SK-N-SH (cell line): ENCODE results near the gene FTO. TPM values are rescaled to one million over a fixed set of nuclear protein-coding genes. Genes with fewer than 3 reads are reported as not detected.

Experiments used
- CTCF ChIA-PET: fragments of 300-600, 350-600 bp; formaldehyde crosslinking; extraction: SDS; loops from one replicate; lab custom pipeline; 2021; lab: Yijun Ruan, JAX
- POLR2A ChIA-PET: fragments of 350-600 bp; sonication (Branson Sonifier 250); formaldehyde crosslinking; extraction: SDS; loops from one replicate; lab custom pipeline; 2020; ENCODE audit warnings: antibody characterized with exemption, inconsistent platforms; lab: Yijun Ruan, JAX
- DNase-seq: peaks from one replicate; pipeline ENCODE4 v3.0.0; 2012
- H2AFZ ChIP-seq: fragments of 200-600 bp; sonication (generic); 2 replicates; pipeline ENCODE4 v1.8.1; 2016; ENCODE audit warnings: antibody characterized with exemption, mild to moderate bottlenecking, low read depth
- H3F3A ChIP-seq: fragments of 200-600 bp; sonication (generic); replicated peaks from 2 replicates; pipeline ENCODE3; 2016; ENCODE audit warnings: antibody characterized with exemption, mild to moderate bottlenecking; ENCODE audit not compliant: insufficient read depth
- H3K27ac ChIP-seq, 2 experiments: fragments of 200-500 bp in 1 of 2; fragments of 200-600 bp in 1 of 2; sonication (Bioruptor generic) in 1 of 2; sonication (generic), shearing (Covaris generic) in 1 of 2; 2 replicates each; pipeline versions ENCODE4 v1.5.1 to v1.6.1; 2014 to 2016; ENCODE audit warnings: low read depth in 2 of 2, inconsistent platforms in 1 of 2, low read length in 1 of 2, mild to moderate bottlenecking in 1 of 2, mixed read lengths in 1 of 2
- H3K27me3 ChIP-seq: fragments of 200-600 bp; sonication (generic), shearing (Covaris generic); 2 replicates; pipeline ENCODE4 v1.6.1; 2016; ENCODE audit warnings: mixed run types; ENCODE audit not compliant: insufficient read depth
- H3K36me3 ChIP-seq, 2 experiments: fragments of 200-500 bp in 1 of 2; fragments of 200-600 bp in 1 of 2; sonication (Bioruptor generic) in 1 of 2; sonication (generic) in 1 of 2; replicated peaks in 1 of 2; 2 replicates each; pipeline versions ENCODE3 to v1.5.1; 2014 to 2016; ENCODE audit warnings: low read length in 1 of 2, mild to moderate bottlenecking in 1 of 2; ENCODE audit not compliant: insufficient read depth in 2 of 2, control insufficient read depth in 1 of 2
- H3K4me1 ChIP-seq, 2 experiments: fragments of 200-500 bp in 1 of 2; fragments of 200-600 bp in 1 of 2; sonication (Bioruptor generic) in 1 of 2; sonication (generic), shearing (Covaris generic) in 1 of 2; 2 replicates each; pipeline versions ENCODE4 v1.5.1 to v1.6.1; 2014 to 2016; ENCODE audit warnings: low read depth in 1 of 2, low read length in 1 of 2, mixed run types in 1 of 2; ENCODE audit not compliant: insufficient read depth in 2 of 2, control insufficient read depth in 1 of 2
- H3K4me2 ChIP-seq: fragments of 200-600 bp; sonication (generic), shearing (Covaris generic); 2 replicates; pipeline ENCODE4 v1.6.1; 2017; ENCODE audit warnings: mixed run types
- H3K4me3 ChIP-seq, 2 experiments: fragments of 200-500 bp in 1 of 2; fragments of 200-600 bp in 1 of 2; sonication (Bioruptor generic) in 1 of 2; sonication (generic), shearing (Covaris generic) in 1 of 2; 2 replicates each; pipeline versions ENCODE4 v1.5.1 to v1.8.1; 2014 to 2016; ENCODE audit warnings: low read depth in 2 of 2, inconsistent platforms in 1 of 2, low read length in 1 of 2, mild to moderate bottlenecking in 1 of 2, mixed read lengths in 1 of 2, moderate library complexity in 1 of 2
- H3K79me2 ChIP-seq: fragments of 200-600 bp; sonication (generic); 2 replicates; pipeline ENCODE4 v1.8.1; 2017; ENCODE audit warnings: mild to moderate bottlenecking; ENCODE audit not compliant: insufficient read depth
- H3K9ac ChIP-seq: fragments of 200-600 bp; sonication (generic); 2 replicates; pipeline ENCODE4 v1.6.1; 2017; ENCODE audit warnings: mixed run types
- H3K9me2 ChIP-seq: fragments of 200-600 bp; sonication (generic); 2 replicates; pipeline ENCODE4 v1.6.1; 2017; ENCODE audit warnings: mixed run types
- H3K9me3 ChIP-seq: fragments of 200-600 bp; sonication (generic); 2 replicates; pipeline ENCODE4 v1.6.1; 2017; ENCODE audit warnings: mixed run types, mild to moderate bottlenecking, moderate library complexity
- H4K20me1 ChIP-seq: fragments of 200-600 bp; sonication (generic); 2 replicates; pipeline ENCODE4 v1.6.1; 2017; ENCODE audit warnings: mild to moderate bottlenecking, mixed run types; ENCODE audit not compliant: insufficient read depth
- CTCF ChIP-seq: fragments of 200-600 bp; sonication (generic); IDR thresholded peaks from 2 replicates; pipeline ENCODE4 v1.6.1; 2017; ENCODE audit warnings: antibody characterized with exemption, mild to moderate bottlenecking, moderate library complexity
- ELF1 ChIP-seq: IDR thresholded peaks from 2 replicates; pipeline ENCODE4 v1.4.0; 2012
- EZH2phosphoT487 ChIP-seq: fragments of 200-600 bp; sonication (generic); IDR thresholded peaks from 2 replicates; pipeline ENCODE4 v1.6.1; 2017; ENCODE audit warnings: low read depth, mixed run types, mild to moderate bottlenecking, antibody characterized with exemption, moderate library complexity, borderline replicate concordance
- FOSL2 ChIP-seq: IDR thresholded peaks from 2 replicates; pipeline ENCODE4 v1.4.0; 2012; ENCODE audit warnings: low read depth, mild to moderate bottlenecking, moderate library complexity, borderline replicate concordance
- FOXM1 ChIP-seq: IDR thresholded peaks from 2 replicates; pipeline ENCODE4 v1.4.0; 2012; ENCODE audit warnings: low read depth, mild to moderate bottlenecking
- JUND ChIP-seq: IDR thresholded peaks from 2 replicates; pipeline ENCODE4 v1.4.0; 2012
- NFIC ChIP-seq: IDR thresholded peaks from 2 replicates; pipeline ENCODE4 v1.4.0; 2012; ENCODE audit warnings: borderline replicate concordance
- POLR2AphosphoS5 ChIP-seq: IDR thresholded peaks from 2 replicates; pipeline ENCODE4 v1.6.1; 2012; ENCODE audit warnings: low read depth, low read length
- RXRA ChIP-seq: IDR thresholded peaks from 2 replicates; pipeline ENCODE4 v1.4.0; 2012; ENCODE audit warnings: low read depth, mild to moderate bottlenecking, borderline replicate concordance
- SIN3A ChIP-seq: IDR thresholded peaks from 2 replicates; pipeline ENCODE4 v1.6.1; 2012; ENCODE audit warnings: low read depth, mild to moderate bottlenecking, low read length, moderate library complexity, borderline replicate concordance
- USF1 ChIP-seq: IDR thresholded peaks from 2 replicates; pipeline ENCODE4 v1.4.0; 2012; ENCODE audit warnings: low read depth, borderline replicate concordance
- USF2 ChIP-seq: fragments of 150-350 bp; IDR thresholded peaks from 2 replicates; pipeline ENCODE4 v1.6.1; 2017; ENCODE audit warnings: antibody characterized with exemption, low read length, low read depth, borderline replicate concordance
- YY1 ChIP-seq: IDR thresholded peaks from 2 replicates; pipeline ENCODE4 v1.4.0; 2012; ENCODE audit warnings: low read depth, mild to moderate bottlenecking
- ZBTB33 ChIP-seq: IDR thresholded peaks from 2 replicates; pipeline ENCODE4 v1.4.0; 2012; ENCODE audit warnings: low read depth, borderline replicate concordance
- WGBS: methylation state at CpG from one replicate; pipeline ENCODE4 v1.1.6; 2017; ENCODE audit warnings: low lambda C conversion rate; 5-methylcytosine and 5-hydroxymethylcytosine counted together
- polyA plus RNA-seq, 3 experiments: library from polyadenylated mRNA; depleted of rRNA; stranded (reverse); fragments of >200 nt; gene quantifications; 2 replicates each; pipeline ENCODE4 v1.2.3, GENCODE V29; 2012
- TF ChIP-seq, protein P1 (sequence below): fragments of 150-350 bp; IDR thresholded peaks from 2 replicates; pipeline ENCODE4 v1.6.1; 2016; ENCODE audit warnings: mild to moderate bottlenecking, low read depth, low read length

FTO gene
- polyA plus RNA-seq, 1 of the 3 experiments (the other 2 are of a cell fraction) = 41.2 TPM

- ChIA-PET CTCF (interaction anchor here (1.0 kb wide), 1 partner anchor 14 kb away, joined by 3 read pairs; no protein-coding TSS in a partner anchor), POLR2A (no interaction called here)
- Histone ChIP-seq H3K4me3 (no peak overlapping the region), H3K4me2 (no peak overlapping the region), H3K36me3 (no peaks in the 10 kb centered on the region), H2AFZ (no peak overlapping the region), H3F3A (no peaks in the 10 kb centered on the region), H4K20me1 (no peaks in the 10 kb centered on the region), H3K27me3 (no peaks in the 10 kb centered on the region), H3K9me3 (no peaks in the 10 kb centered on the region), H3K27ac (no peak overlapping the region), H3K79me2 (no peaks in the 10 kb centered on the region), H3K4me1 (no peaks in the 10 kb centered on the region), H3K9ac (no peak overlapping the region), H3K9me2 (no peaks in the 10 kb centered on the region)
- DNase-seq = no peak
- TF ChIP-seq USF1 (no peak), USF2 (no peak), SIN3A (no peak), POLR2AphosphoS5 (no peak), JUND (no peak), NFIC (no peak), CTCF (no peak), YY1 (no peak), FOXM1 (no peak), ELF1 (no peak), FOSL2 (no peak), RXRA (no peak), EZH2phosphoT487 (no peak)
- WGBS = 95% methylated on average over 4 of the region's 4 CpGs
These were observed 295.9 kb downstream of the FTO start for GRCh38 chr16:53999841-54000240.

GRCh38 chr16:54000361-54000760 lies 296.4 kb downstream of the FTO start:
- no peaks in the 10 kb centered on the region for H3K4me1 ChIP-seq
- CTCF ChIA-PET = no interaction called here

More at GRCh38 chr16:54000361-54000760, 296.4 kb downstream of the FTO start:
- Histone ChIP-seq H2AFZ (no peak overlapping the region), H3K27me3 (no peaks in the 10 kb centered on the region), H3K9ac (no peak overlapping the region), H4K20me1 (no peaks in the 10 kb centered on the region), H3K36me3 (no peaks in the 10 kb centered on the region), H3K4me2 (no peak overlapping the region), H3K27ac (no peak overlapping the region), H3K9me2 (no peaks in the 10 kb centered on the region), H3K4me3 (no peak overlapping the region), H3K79me2 (no peaks in the 10 kb centered on the region), H3F3A (no peaks in the 10 kb centered on the region), H3K9me3 (no peaks in the 10 kb centered on the region)
- POLR2A ChIA-PET = no interaction called here
- TF ChIP-seq USF1 = no peak
- no peak for TF ChIP-seq NFIC
- TF ChIP-seq, protein P1, sequence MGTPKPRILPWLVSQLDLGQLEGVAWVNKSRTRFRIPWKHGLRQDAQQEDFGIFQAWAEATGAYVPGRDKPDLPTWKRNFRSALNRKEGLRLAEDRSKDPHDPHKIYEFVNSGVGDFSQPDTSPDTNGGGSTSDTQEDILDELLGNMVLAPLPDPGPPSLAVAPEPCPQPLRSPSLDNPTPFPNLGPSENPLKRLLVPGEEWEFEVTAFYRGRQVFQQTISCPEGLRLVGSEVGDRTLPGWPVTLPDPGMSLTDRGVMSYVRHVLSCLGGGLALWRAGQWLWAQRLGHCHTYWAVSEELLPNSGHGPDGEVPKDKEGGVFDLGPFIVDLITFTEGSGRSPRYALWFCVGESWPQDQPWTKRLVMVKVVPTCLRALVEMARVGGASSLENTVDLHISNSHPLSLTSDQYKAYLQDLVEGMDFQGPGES = no peak
- TF ChIP-seq ZBTB33 = no peak
- WGBS = 97% methylated on average over 5 of the region's 5 CpGs
- DNase-seq = no peak
